Ovary (tissue), 1 donor: ENCODE results near the gene FXN.

Experiments
- EP300 ChIP-seq: sonication (generic); formaldehyde crosslinking; IDR thresholded peaks from one replicate; pipeline ENCODE4 v1.6.1; 2017; ENCODE audit warnings: antibody characterized with exemption
- POLR2A ChIP-seq: fragments of 450-650 bp; IDR thresholded peaks from one replicate; pipeline ENCODE4 v1.6.1; 2017; ENCODE audit warnings: antibody characterized with exemption, mild to moderate bottlenecking, moderate library complexity

- TF ChIP-seq POLR2A = no peak
- no peak for TF ChIP-seq EP300
These were observed 86.6 kb downstream of the FXN start for GRCh38 chr9:69122082-69122548.
